ENCODE results near the gene MRPS18C.

DNA sequence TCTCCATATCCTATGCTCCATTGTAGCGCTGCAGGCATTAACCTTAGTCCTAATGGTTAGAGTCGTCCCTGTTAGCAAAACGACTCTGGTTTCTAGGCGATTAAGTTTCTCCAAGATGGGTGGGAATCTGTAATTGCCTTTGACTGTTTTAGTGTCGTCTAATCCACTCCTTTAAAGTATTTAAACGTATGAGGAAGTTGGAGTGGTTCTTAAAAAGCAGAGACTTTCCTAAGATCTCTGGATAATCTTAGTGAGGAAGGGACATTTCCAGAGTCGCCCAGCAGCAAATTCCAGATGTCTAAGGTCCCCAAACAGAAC, 285 bp downstream of the MRPS18C start:
- TF ChIP-seq JUNB (IDR thresholded peaks at IDR 0.05) = no peak
- TF ChIP-seq, protein P1, sequence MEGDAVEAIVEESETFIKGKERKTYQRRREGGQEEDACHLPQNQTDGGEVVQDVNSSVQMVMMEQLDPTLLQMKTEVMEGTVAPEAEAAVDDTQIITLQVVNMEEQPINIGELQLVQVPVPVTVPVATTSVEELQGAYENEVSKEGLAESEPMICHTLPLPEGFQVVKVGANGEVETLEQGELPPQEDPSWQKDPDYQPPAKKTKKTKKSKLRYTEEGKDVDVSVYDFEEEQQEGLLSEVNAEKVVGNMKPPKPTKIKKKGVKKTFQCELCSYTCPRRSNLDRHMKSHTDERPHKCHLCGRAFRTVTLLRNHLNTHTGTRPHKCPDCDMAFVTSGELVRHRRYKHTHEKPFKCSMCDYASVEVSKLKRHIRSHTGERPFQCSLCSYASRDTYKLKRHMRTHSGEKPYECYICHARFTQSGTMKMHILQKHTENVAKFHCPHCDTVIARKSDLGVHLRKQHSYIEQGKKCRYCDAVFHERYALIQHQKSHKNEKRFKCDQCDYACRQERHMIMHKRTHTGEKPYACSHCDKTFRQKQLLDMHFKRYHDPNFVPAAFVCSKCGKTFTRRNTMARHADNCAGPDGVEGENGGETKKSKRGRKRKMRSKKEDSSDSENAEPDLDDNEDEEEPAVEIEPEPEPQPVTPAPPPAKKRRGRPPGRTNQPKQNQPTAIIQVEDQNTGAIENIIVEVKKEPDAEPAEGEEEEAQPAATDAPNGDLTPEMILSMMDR (IDR thresholded peaks at IDR 0.05) = no peak
- TF ChIP-seq RAD21 (conservative IDR thresholded peaks at IDR 0.05 in 1 of 2, IDR thresholded peaks at IDR 0.05 in 1 of 2) = no peak
- TF ChIP-seq, protein P2, sequence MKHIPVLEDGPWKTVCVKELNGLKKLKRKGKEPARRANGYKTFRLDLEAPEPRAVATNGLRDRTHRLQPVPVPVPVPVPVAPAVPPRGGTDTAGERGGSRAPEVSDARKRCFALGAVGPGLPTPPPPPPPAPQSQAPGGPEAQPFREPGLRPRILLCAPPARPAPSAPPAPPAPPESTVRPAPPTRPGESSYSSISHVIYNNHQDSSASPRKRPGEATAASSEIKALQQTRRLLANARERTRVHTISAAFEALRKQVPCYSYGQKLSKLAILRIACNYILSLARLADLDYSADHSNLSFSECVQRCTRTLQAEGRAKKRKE (CRISPR knock-in tag; IDR thresholded peaks at IDR 0.05; ENCODE audit: low read depth) = no peak
- no peak for TF ChIP-seq KDM1A (IDR thresholded peaks at IDR 0.05; ENCODE audit: low read depth)
- TF ChIP-seq FOSB (CRISPR knock-in tag; IDR thresholded peaks at IDR 0.05) = no peak
- TF ChIP-seq, protein P3, sequence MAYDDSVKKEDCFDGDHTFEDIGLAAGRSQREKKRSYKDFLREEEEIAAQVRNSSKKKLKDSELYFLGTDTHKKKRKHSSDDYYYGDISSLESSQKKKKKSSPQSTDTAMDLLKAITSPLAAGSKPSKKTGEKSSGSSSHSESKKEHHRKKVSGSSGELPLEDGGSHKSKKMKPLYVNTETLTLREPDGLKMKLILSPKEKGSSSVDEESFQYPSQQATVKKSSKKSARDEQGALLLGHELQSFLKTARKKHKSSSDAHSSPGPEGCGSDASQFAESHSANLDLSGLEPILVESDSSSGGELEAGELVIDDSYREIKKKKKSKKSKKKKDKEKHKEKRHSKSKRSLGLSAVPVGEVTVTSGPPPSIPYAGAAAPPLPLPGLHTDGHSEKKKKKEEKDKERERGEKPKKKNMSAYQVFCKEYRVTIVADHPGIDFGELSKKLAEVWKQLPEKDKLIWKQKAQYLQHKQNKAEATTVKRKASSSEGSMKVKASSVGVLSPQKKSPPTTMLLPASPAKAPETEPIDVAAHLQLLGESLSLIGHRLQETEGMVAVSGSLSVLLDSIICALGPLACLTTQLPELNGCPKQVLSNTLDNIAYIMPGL (CRISPR knock-in tag; IDR thresholded peaks at IDR 0.05; ENCODE audit: borderline replicate concordance) = no peak
- TF ChIP-seq POLR2AphosphoS2 (conservative IDR thresholded peaks at IDR 0.05; ENCODE audit: low read length) = no peak
- TF ChIP-seq POLR2A (IDR thresholded peaks at IDR 0.05; ENCODE audit: low read length) = no peak
- TF ChIP-seq TP53 (CRISPR knock-in tag; IDR thresholded peaks at IDR 0.05) = no peak
- TF ChIP-seq RCOR1 (IDR thresholded peaks at IDR 0.05; ENCODE audit: low read depth, low read length) = no peak
